ENCODE results near the gene SDF4. TPM values are rescaled to one million over a fixed set of nuclear protein-coding genes. Genes with fewer than 3 reads are reported as not detected.
"Not testable (repeated sequence)": the region's sequence is repeated elsewhere in the genome, so short reads cannot be mapped to it uniquely, and the experiment has no call there.

The SDF4 gene
- total RNA-seq, 2 donors from 2014 or later = 89.2 to 97.6 TPM

DNA sequence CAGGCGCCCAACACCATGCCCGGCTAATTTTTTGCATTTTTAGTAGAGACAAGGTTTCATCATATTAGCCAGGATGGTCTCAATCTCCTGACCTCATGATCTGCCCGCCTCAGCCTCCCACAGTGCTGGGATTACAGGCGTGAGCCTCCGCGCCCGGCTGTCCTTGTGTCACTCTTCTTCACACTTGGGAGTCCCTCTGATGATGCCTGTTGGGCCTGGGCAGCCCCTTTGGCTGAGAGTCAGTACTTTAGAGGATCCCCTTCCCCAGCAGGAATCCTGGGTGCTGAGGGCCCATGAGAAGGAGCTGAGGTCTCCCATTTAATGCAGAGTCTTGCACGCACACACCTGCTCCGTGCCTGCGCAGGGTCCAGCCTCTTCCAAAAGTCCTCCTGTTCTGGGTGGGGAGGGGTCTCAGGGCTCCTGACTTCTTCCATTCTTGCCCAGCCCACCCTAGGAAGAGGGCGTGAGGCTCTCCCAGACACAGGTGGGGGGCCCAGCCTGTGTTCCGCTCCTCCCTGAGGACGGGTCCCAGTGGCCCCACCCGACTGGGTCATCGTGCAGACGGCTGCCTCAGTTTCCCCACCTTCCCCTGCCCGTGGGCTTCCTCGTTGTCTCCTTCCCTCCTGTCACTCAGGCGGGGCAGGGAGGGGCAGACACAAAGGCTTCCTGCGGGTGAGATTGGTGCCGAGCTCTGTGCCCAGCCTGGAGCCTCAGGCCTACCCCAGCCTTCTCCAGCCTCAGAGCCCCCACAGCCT lies 54.2 kb downstream of the SDF4 start:
- Histone ChIP-seq H3K27me3 (no peaks in the 10 kb centered on the region), H3K4me1 (no peaks in the 10 kb centered on the region), H3K4me3 (no peak overlapping the region), H3K36me3 (replicated peaks in 1 of 2; ENCODE audit: insufficient read depth in 1 of 2, low read depth in 2 of 2) (no peaks in the 10 kb centered on the region), H3K9me3 (no peaks in the 10 kb centered on the region), H3K27ac (no peak overlapping the region)
- WGBS, 2 donors = 86 to 90% methylated on average over 13 to 21 of the region's 21 CpGs
- intact Hi-C loops (cut with DNase I) = no loop called here
- TF ChIP-seq, protein P1, sequence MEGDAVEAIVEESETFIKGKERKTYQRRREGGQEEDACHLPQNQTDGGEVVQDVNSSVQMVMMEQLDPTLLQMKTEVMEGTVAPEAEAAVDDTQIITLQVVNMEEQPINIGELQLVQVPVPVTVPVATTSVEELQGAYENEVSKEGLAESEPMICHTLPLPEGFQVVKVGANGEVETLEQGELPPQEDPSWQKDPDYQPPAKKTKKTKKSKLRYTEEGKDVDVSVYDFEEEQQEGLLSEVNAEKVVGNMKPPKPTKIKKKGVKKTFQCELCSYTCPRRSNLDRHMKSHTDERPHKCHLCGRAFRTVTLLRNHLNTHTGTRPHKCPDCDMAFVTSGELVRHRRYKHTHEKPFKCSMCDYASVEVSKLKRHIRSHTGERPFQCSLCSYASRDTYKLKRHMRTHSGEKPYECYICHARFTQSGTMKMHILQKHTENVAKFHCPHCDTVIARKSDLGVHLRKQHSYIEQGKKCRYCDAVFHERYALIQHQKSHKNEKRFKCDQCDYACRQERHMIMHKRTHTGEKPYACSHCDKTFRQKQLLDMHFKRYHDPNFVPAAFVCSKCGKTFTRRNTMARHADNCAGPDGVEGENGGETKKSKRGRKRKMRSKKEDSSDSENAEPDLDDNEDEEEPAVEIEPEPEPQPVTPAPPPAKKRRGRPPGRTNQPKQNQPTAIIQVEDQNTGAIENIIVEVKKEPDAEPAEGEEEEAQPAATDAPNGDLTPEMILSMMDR (IDR thresholded peaks at IDR 0.05) = no peak
- no peak for TF ChIP-seq POLR2A (IDR thresholded peaks at IDR 0.05)
- ATAC-seq (no peak), DNase-seq (peak in 1 of 4 donors; percentile 4)

- Histone ChIP-seq H3K36me3 (replicated peaks in 1 of 2; ENCODE audit: insufficient read depth in 1 of 2, low read depth in 2 of 2) (no peaks in the 10 kb centered on the region), H3K4me1 (no peaks in the 10 kb centered on the region), H3K9me3 (no peaks in the 10 kb centered on the region), H3K27me3 (no peaks in the 10 kb centered on the region), H3K4me3 (no peak overlapping the region), H3K27ac (no peak overlapping the region)
- intact Hi-C loops (cut with DNase I) = no loop called here
- 74 to 80% methylated on average over 5 to 7 of the region's 7 CpGs for WGBS, 2 donors
- no peak for TF ChIP-seq POLR2A (IDR thresholded peaks at IDR 0.05)
- TF ChIP-seq, protein P1 (IDR thresholded peaks at IDR 0.05) = no peak
- DNase-seq (no peak), ATAC-seq (no peak)
Observed at GRCh38 chr1:1176931-1177330, 54.9 kb downstream of the SDF4 start.

DNA sequence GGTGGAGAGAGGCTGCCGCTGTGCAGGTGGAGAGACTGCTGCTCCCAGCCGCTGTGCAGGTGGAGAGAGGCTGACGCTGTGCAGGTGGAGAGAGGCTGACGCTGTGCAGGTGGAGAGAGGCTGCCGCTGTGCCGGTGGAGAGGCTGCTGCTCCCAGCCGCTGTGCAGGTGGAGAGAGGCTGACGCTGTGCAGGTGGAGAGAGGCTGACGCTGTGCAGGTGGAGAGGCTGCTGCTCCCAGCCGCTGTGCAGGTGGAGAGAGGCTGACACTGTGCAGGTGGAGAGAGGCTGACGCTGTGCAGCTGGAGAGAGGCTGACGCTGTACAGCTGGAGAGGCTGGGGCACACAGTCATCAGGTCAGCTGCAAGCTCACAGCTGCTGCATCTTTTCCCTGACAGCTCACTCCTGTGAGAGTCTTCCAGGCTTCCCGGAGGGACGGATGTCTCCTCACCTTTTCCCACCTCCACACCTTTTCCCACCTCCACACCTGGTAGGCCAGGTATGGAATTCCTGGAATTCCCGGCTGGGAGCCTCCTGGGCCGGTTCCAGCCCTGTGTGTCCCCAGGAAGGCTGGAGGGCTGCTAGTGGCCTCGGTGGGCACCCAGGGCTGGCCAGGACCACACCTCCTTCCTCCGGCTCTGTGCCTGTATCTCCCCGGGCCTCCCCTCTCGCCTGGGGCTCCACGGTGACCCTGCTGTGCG lies 55.6 kb downstream of the SDF4 start:
- H3K27ac ChIP-seq; H3K4me1 ChIP-seq; ATAC-seq; H3K36me3 ChIP-seq (replicated peaks in 1 of 2; ENCODE audit: insufficient read depth in 1 of 2, low read depth in 2 of 2); H3K4me3 ChIP-seq; H3K27me3 ChIP-seq; H3K9me3 ChIP-seq; intact Hi-C loops (cut with DNase I): not testable (repeated sequence)
- 54 to 70% methylated on average over 17 to 22 of the region's 22 CpGs for WGBS, 2 donors
- DNase-seq = peak in 2 of 4 donors; percentile 7 to 10

GRCh38 chr1:1175221-1176062 lies 56.4 kb downstream of the SDF4 start:
- intact Hi-C loops (cut with DNase I) = no loop called here
- no peak overlapping the region for H3K27ac ChIP-seq
- no peak overlapping the region for H3K4me3 ChIP-seq
- no peaks in the 10 kb centered on the region for H3K4me1 ChIP-seq
- no peaks in the 10 kb centered on the region for H3K9me3 ChIP-seq
- ATAC-seq = no peak
- peak in 2 of 4 donors; percentile 4 to 8 for DNase-seq
- TF ChIP-seq, protein P1 (IDR thresholded peaks at IDR 0.05) = no peak
- TF ChIP-seq POLR2A (IDR thresholded peaks at IDR 0.05) = no peak
- H3K36me3 ChIP-seq (replicated peaks in 1 of 2; ENCODE audit: insufficient read depth in 1 of 2, low read depth in 2 of 2) = no peaks in the 10 kb centered on the region
- no peaks in the 10 kb centered on the region for H3K27me3 ChIP-seq
- WGBS, 2 donors = 83 to 91% methylated on average over 27 to 29 of the region's 29 CpGs
